ENCODE results near the gene CNBD2. TPM values are rescaled to one million over a fixed set of nuclear protein-coding genes. Genes with fewer than 3 reads are reported as not detected.

CNBD2 gene
- total RNA-seq, 4 donors from 2014 or later = 6.2 to 11.5 (median 7.6) TPM

DNA sequence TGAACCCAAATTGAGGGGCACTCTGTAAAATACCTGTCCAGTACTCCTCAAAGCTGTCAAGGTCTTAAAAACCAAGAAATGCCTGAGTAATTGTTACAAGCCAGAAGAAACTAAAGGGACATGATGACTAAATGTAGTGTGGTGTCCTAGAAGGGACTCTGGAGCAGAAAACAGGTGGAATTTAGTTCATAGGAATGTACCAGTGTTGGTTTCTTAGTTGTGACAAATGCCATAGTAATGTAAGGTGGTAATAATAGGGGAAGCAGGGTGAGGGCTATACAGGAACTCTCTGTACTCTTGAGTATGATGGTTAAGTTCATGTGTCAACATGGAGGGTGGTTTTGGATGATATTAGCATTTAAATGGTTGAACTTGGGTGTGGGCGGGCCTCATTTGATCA, 92.3 kb downstream of the CNBD2 start:
- intact Hi-C loops (cut with DNase I; ENCODE audit: low total_unique reads) = no loop called here
- no peak for TF ChIP-seq POLR2A (IDR thresholded peaks at IDR 0.05)
- TF ChIP-seq, protein P1, sequence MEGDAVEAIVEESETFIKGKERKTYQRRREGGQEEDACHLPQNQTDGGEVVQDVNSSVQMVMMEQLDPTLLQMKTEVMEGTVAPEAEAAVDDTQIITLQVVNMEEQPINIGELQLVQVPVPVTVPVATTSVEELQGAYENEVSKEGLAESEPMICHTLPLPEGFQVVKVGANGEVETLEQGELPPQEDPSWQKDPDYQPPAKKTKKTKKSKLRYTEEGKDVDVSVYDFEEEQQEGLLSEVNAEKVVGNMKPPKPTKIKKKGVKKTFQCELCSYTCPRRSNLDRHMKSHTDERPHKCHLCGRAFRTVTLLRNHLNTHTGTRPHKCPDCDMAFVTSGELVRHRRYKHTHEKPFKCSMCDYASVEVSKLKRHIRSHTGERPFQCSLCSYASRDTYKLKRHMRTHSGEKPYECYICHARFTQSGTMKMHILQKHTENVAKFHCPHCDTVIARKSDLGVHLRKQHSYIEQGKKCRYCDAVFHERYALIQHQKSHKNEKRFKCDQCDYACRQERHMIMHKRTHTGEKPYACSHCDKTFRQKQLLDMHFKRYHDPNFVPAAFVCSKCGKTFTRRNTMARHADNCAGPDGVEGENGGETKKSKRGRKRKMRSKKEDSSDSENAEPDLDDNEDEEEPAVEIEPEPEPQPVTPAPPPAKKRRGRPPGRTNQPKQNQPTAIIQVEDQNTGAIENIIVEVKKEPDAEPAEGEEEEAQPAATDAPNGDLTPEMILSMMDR (IDR thresholded peaks at IDR 0.05) = no peak
- no peak overlapping the region for H3K4me3 ChIP-seq (ENCODE audit: low read depth, poor library complexity, severe bottlenecking)
- no peak for DNase-seq (ENCODE audit: low spot score in 2 of 2)
- WGBS, 2 donors = 96 to 100% methylated on average over 1 of the region's 1 CpG

DNA sequence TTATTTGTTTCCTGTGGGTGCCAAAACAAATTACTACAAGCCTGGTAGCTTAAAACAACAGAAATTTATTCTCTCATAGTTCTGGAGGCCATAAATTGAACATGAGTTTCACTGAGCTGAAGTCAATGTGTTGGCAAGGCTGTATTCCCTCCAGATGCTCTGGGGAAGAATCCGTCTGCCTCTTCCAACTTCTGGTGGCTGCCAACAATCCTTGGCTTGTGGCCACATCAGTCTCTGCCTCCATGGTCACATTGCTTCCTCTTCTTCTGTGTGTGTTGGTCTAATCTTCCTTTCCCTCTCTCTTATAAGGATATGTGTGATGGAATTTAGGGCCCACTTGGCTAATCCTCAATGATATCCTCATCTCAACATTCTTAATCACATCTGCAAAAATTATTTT, 93.4 kb downstream of the CNBD2 start:
- intact Hi-C loops (cut with DNase I; ENCODE audit: low total_unique reads) = no loop called here
- no peak overlapping the region for H3K4me3 ChIP-seq (ENCODE audit: low read depth, poor library complexity, severe bottlenecking)
- DNase-seq (ENCODE audit: low spot score in 2 of 2) = peak in 1 of 2 donors; percentile 80
- TF ChIP-seq, protein P1 (IDR thresholded peaks at IDR 0.05) = no peak
- TF ChIP-seq POLR2A (IDR thresholded peaks at IDR 0.05) = no peak
- WGBS, 2 donors = 21 to 22% methylated on average over 1 of the region's 1 CpG

DNA sequence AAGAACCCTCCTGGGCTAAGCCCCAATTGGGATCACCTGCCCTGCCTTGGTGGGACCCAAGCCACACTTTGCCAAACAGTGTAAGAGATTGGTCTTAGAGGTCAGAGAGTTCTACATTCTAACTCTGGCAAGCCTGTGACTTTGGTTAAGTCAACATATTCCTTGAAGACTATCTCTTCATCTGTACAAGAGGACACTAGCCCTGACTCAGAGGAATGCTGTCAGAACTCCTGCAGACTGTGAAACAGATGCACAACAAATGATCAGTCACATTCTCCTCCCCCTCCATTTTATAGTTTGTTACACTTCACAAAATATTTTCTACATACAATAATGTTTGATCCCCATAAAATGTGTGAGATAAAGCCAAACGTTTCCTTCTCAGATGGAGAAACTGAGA, 94.4 kb downstream of the CNBD2 start:
- 72 to 76% methylated on average over 1 of the region's 1 CpG for WGBS, 2 donors
- no peak for TF ChIP-seq POLR2A (IDR thresholded peaks at IDR 0.05)
- TF ChIP-seq, protein P1 (IDR thresholded peaks at IDR 0.05) = no peak
- no peak for DNase-seq (ENCODE audit: low spot score in 2 of 2)
- no peak overlapping the region for H3K4me3 ChIP-seq (ENCODE audit: low read depth, poor library complexity, severe bottlenecking)
- intact Hi-C loops (cut with DNase I; ENCODE audit: low total_unique reads) = no loop called here

DNA sequence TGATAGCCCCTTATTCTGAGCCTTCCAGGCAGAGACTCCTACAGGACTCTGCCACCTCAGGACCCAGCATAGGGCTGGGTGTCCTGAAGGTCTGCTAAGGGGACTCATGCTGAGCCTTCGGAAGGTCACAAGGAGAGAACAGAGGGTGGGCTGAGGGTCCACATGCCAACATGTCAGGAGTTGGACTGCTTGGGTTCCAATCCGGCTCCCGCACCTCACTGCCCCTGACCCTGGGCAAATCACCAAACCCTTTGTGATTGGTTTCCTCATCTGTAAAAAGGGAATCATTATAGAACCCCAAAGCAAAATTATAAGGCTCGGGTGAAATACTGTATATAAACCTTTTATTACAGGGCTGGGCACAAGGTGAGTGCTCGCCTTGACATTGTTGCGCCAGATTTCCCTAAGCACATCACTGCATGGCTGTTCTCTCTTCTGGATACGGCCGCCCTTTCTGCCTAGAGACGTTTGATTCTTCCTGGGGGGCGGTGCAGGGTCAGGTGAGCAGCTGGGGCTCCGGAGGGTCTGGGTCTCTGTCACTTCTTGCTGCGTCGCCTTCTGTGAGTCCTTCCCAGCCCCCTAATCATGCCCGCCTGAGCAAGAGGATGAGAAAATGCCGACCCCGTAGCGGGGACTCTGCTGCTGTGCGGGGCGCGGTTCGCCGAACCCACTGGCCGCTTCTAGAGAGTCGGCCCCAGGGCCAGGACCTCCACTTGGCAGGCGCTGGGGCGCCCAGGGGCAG, 95.7 kb downstream of the CNBD2 start:
- 23 to 27% methylated on average over 25 to 26 of the region's 26 CpGs for WGBS, 2 donors
- peak overlapping the region; percentile 25 for H3K4me3 ChIP-seq (ENCODE audit: low read depth, poor library complexity, severe bottlenecking)
- TF ChIP-seq POLR2A (IDR thresholded peaks at IDR 0.05) = no peak
- TF ChIP-seq, protein P1 (IDR thresholded peaks at IDR 0.05) = no peak
- DNase-seq (ENCODE audit: low spot score in 2 of 2) = peak in 1 of 2 donors; percentile 83
- intact Hi-C loops (cut with DNase I; ENCODE audit: low total_unique reads) = no loop called here

DNA sequence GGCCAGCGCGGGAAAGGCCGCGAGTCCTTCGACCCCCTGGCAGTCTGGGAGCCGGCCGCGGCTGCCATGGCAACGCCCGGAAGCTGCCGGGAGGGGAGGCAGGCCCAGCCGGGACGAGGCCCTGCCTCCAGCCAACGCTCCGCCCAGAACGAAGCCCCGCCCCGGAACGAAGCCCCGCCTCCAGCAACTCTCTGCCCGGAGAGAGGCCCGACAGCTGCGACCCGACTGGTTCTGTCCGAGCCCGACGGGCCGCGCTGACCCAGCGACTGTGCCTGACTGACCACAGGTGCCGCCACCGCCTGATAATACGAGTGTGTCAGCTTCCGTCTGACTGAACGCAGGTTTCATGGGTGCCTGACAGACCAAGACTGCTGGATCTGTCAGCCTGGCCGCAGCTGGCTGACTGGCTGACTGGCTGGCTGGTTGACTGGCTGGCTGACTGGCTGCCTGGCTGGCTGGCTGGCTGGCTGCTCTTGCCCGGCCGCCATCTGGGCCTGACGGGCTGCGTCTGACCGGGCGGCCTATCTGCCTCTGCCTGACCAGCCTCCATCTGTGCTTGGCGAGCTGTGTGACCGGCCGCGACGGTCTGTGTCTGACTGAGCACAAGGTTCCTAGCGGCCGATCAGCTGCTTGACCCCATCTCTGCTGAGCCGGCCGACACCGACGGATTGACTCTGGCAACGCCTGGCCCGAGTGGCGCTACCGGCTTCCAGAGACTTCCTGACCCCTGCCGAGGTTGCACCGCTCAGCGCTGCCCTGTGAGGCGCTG, 96.5 kb downstream of the CNBD2 start:
- H3K4me3 ChIP-seq (ENCODE audit: low read depth, poor library complexity, severe bottlenecking) = peak overlapping the region; percentile 25
- TF ChIP-seq, protein P1 (IDR thresholded peaks at IDR 0.05) = peak in 1 of 3 donors; percentile 20
- peak in 1 of 2 donors; percentile 66 for TF ChIP-seq POLR2A (IDR thresholded peaks at IDR 0.05)
- WGBS, 2 donors = 2 to 4% methylated on average over 26 to 34 of the region's 61 CpGs
- DNase-seq (ENCODE audit: low spot score in 2 of 2) = peak; percentile 92 to 99
- intact Hi-C loops (cut with DNase I; ENCODE audit: low total_unique reads) = no loop called here
